K562 (cell line): Measurements from ENCODE around the gene SPIB. TPM values are rescaled to one million over a fixed set of nuclear protein-coding genes. Genes with fewer than 3 reads are reported as not detected.
A peak's percentile ranks its signal among the peaks of the same experiment; 100 is the strongest.

ENCODE experiments used
- ATAC-seq: fragments of 200-7000 bp; cut with Tn5 transposase; 3 replicates; pipeline ENCODE4 v1.9.1; 2020; ENCODE audit warnings: moderate library complexity
- BruUV-seq: library from RNA; stranded (reverse); fragments of 400-500 nt; replicated peaks from 2 replicates; lab custom pipeline; 2021; lab: Mats Ljungman, UMichigan
- CTCF ChIA-PET: fragments of 300-600 bp; formaldehyde crosslinking; extraction: SDS; loops from one replicate; lab custom pipeline; 2021; ENCODE audit warnings: low intra/inter-chr PET ratio; lab: Yijun Ruan, JAX
- POLR2A ChIA-PET: fragments of 300-600, 350-650 bp; sonication (Branson Sonifier 250); formaldehyde crosslinking; extraction: SDS; loops from one replicate; lab custom pipeline; 2021; ENCODE audit warnings: antibody characterized with exemption, inconsistent platforms; lab: Yijun Ruan, JAX
- DNase-seq, 4 experiments: peaks; one replicate each; pipeline versions ENCODE4 v3.0.0 to v3.0.0-alpha.2; 2011 to 2018; ENCODE audit warnings: low spot score in 3 of 4, mixed read lengths in 3 of 4; ENCODE audit errors: extremely low read depth in 1 of 4
- FAIRE-seq: peaks from 2 replicates; lab custom pipeline; 2011; peaks lifted over from hg19 to GRCh38; lab: Jason Lieb, UNC
- H2AFZ ChIP-seq: 2 replicates; pipeline ENCODE4 v1.6.0; 2011; ENCODE audit warnings: low read depth, low read length, control low read depth, inconsistent platforms
- H3K27ac ChIP-seq: fragments of 200-600 bp; 3 replicates; pipeline ENCODE4 v1.8.0; 2011; ENCODE audit warnings: low read depth, mild to moderate bottlenecking, control low read depth, inconsistent platforms, low read length, moderate library complexity, mixed read lengths; ENCODE audit errors: extremely low read depth
- H3K27me3 ChIP-seq, 2 experiments: fragments of 300-600 bp in 1 of 2; 2 replicates in 1 of 2; 3 replicates in 1 of 2; pipeline versions ENCODE4 v1.6.0 to v1.8.0; 2011; ENCODE audit warnings: inconsistent platforms in 2 of 2, low read length in 2 of 2, mild to moderate bottlenecking in 1 of 2, mixed read lengths in 1 of 2, moderate library complexity in 1 of 2; ENCODE audit not compliant: control insufficient read depth in 2 of 2, insufficient read depth in 2 of 2
- H3K36me3 ChIP-seq: fragments of 300-600 bp; 3 replicates; pipeline ENCODE4 v1.8.0; 2011; ENCODE audit warnings: mild to moderate bottlenecking, low read length, inconsistent platforms; ENCODE audit not compliant: control insufficient read depth, insufficient read depth
- H3K4me1 ChIP-seq, 2 experiments: fragments of 200-600 bp in 1 of 2; replicated peaks in 1 of 2; 2 replicates in 1 of 2; 3 replicates in 1 of 2; pipeline versions ENCODE4 v1.5.1 to v1.8.0; 2011; ENCODE audit warnings: inconsistent platforms in 2 of 2, low read length in 2 of 2, mild to moderate bottlenecking in 1 of 2, mixed read lengths in 1 of 2, moderate library complexity in 1 of 2; ENCODE audit not compliant: control insufficient read depth in 2 of 2, insufficient read depth in 2 of 2
- H3K4me2 ChIP-seq: 2 replicates; pipeline ENCODE4 v1.6.1; 2011; ENCODE audit warnings: low read length, control low read depth, inconsistent platforms, mixed read lengths; ENCODE audit not compliant: insufficient read depth
- H3K4me3 ChIP-seq: fragments of 200-600 bp; sonication (generic), shearing (Covaris generic); 2 replicates; pipeline ENCODE4 v1.5.1; 2016; ENCODE audit warnings: control low read depth, inconsistent platforms
- H3K79me2 ChIP-seq: fragments of 200-600 bp; 3 replicates; pipeline ENCODE4 v1.8.0; 2011; ENCODE audit warnings: low read length, inconsistent platforms; ENCODE audit not compliant: control insufficient read depth, insufficient read depth
- H3K9ac ChIP-seq, 2 experiments: 2 replicates each; pipeline versions ENCODE4 v1.6.0 to v1.6.1; 2011; ENCODE audit warnings: low read depth in 2 of 2, low read length in 2 of 2, control low read depth in 1 of 2, inconsistent platforms in 1 of 2, mild to moderate bottlenecking in 1 of 2, mixed read lengths in 1 of 2; ENCODE audit not compliant: insufficient read depth in 1 of 2
- H3K9me1 ChIP-seq: one replicate; pipeline ENCODE4 v1.6.0; 2011; ENCODE audit warnings: inconsistent platforms, mild to moderate bottlenecking, low read length, moderate library complexity; ENCODE audit not compliant: control insufficient read depth, insufficient read depth
- H3K9me3 ChIP-seq: replicated peaks from 2 replicates; pipeline ENCODE4 v1.5.1; 2011; ENCODE audit warnings: low read depth, low read length, inconsistent platforms; ENCODE audit not compliant: control insufficient read depth, insufficient read depth
- H4K20me1 ChIP-seq: replicated peaks from 2 replicates; pipeline ENCODE4 v1.6.1; 2011; ENCODE audit warnings: low read length, inconsistent platforms, mixed read lengths; ENCODE audit not compliant: control insufficient read depth, insufficient read depth
- FOXJ2 ChIP-seq: fragments of 200-800 bp; sonication (Bioruptor generic); IDR thresholded peaks from 2 replicates; pipeline ENCODE4 v1.6.1; 2016; ENCODE audit warnings: missing genetic modification characterization, missing compliant biosample characterization
- JUN ChIP-seq, 2 experiments: sonication (generic) in 1 of 2; formaldehyde crosslinking in 1 of 2; IDR thresholded peaks; 2 replicates each; pipeline versions ENCODE4 v1.6.1 to v1.8.0; 2012 to 2022; ENCODE audit warnings: borderline replicate concordance in 2 of 2, mild to moderate bottlenecking in 2 of 2, improper control_type of control experiment in 1 of 2, low read depth in 1 of 2, low read length in 1 of 2, missing genetic modification reagents in 1 of 2
- MBD2 ChIP-seq: sonication (generic); IDR thresholded peaks from 2 replicates; pipeline ENCODE4 v1.6.1; 2016; ENCODE audit warnings: low read depth, borderline replicate concordance
- MEIS2 ChIP-seq: fragments of 450-650 bp; IDR thresholded peaks from 2 replicates; pipeline ENCODE4 v1.6.1; 2014; ENCODE audit warnings: mild to moderate bottlenecking; ENCODE audit not compliant: partially characterized antibody
- MTA2 ChIP-seq: fragments of 450-650 bp; IDR thresholded peaks from 2 replicates; pipeline ENCODE4 v1.6.1; 2016; ENCODE audit warnings: low read depth
- NFRKB ChIP-seq: fragments of 450-650 bp; IDR thresholded peaks from 2 replicates; pipeline ENCODE4 v1.6.1; 2016; ENCODE audit warnings: low read depth
- PHB2 ChIP-seq: fragments of 450-650 bp; IDR thresholded peaks from 2 replicates; pipeline ENCODE4 v1.6.1; 2017; ENCODE audit warnings: low read depth
- SRSF7 ChIP-seq: fragments of 200-400 bp; formaldehyde crosslinking; optimal IDR thresholded peaks from 2 replicates; pipeline ENCODE3; 2017; ENCODE audit warnings: mild to moderate bottlenecking, low read depth, low read length
- TGIF2 ChIP-seq: sonication (generic); formaldehyde crosslinking; IDR thresholded peaks from 2 replicates; pipeline ENCODE4 v1.8.1; 2022; ENCODE audit warnings: mild to moderate bottlenecking, missing genetic modification reagents, moderate library complexity
- ZNF79 ChIP-seq: fragments of 250-450 bp; sonication (Bioruptor Pico); IDR thresholded peaks from 2 replicates; pipeline ENCODE4 v1.4.0; 2020; ENCODE audit warnings: low read depth, mild to moderate bottlenecking, moderate library complexity
- WGBS: fragments of 100-300 bp; shearing (Covaris generic); methylation state at CpG from one replicate; pipeline ENCODE4 v1.1.6; 2016; ENCODE audit warnings: low coverage, mixed read lengths; ENCODE audit not compliant: insufficient coverage; ENCODE audit errors: missing lambda C conversion rate; 5-methylcytosine and 5-hydroxymethylcytosine counted together
- in situ Hi-C: fragments of 300-500 bp; cut with MboI; formaldehyde crosslinking; loops from 4 replicates; pipeline ENCODE4 v1.15.0; 2018; ENCODE audit warnings: inconsistent platforms, mixed read lengths
- intact Hi-C: fragments of 100-400 bp; cut with micrococcal nuclease; formaldehyde crosslinking; loops from 2 replicates; pipeline ENCODE4 v1.14.2; 2022
- polyA plus RNA-seq, 8 experiments: library from polyadenylated mRNA; depleted of rRNA in 4 of 8; stranded (reverse) in 5 of 8; unstranded in 3 of 8; fragments of >200 nt; fragmentation: Nextera tagmentation in 2 of 8; fragmentation: Illumina TruSeq in 1 of 8; extraction: Ambion mirVana in 2 of 8; extraction: Trizol in 1 of 8; gene quantifications; 2 replicates each; pipeline versions ENCODE4 v1.2.1 to v1.2.3, GENCODE V29; 2011 to 2014; ENCODE audit warnings: inconsistent platforms in 1 of 8, missing spikeins in 1 of 8
- total RNA-seq, 7 experiments: library from RNA; depleted of rRNA in 6 of 7; stranded (reverse); fragments of >200 nt in 6 of 7; fragmentation: Illumina TruSeq in 2 of 7; extraction: Trizol in 2 of 7; gene quantifications; 2 replicates each; pipeline versions ENCODE4 v1.2.1 to v1.2.3, GENCODE V29; 2011 to 2021; ENCODE audit warnings: low replicate concordance in 1 of 7
- TF ChIP-seq, protein P1 (sequence below): sonication (generic); formaldehyde crosslinking; IDR thresholded peaks from 2 replicates; pipeline ENCODE4 v1.9.0; 2022; ENCODE audit warnings: mild to moderate bottlenecking, missing genetic modification reagents
- TF ChIP-seq, protein P2 (sequence below): fragments of 250-450 bp; sonication (Bioruptor Pico); IDR thresholded peaks from 2 replicates; pipeline ENCODE4 v1.8.0; 2021; ENCODE audit warnings: moderate library complexity, mild to moderate bottlenecking, inconsistent platforms
- TF ChIP-seq, protein P3 (sequence below): fragments of 450-650 bp; IDR thresholded peaks from one replicate; pipeline ENCODE4 v1.6.1; 2018; ENCODE audit warnings: mild to moderate bottlenecking, moderate library complexity; ENCODE audit not compliant: partially characterized antibody

SPIB gene
- total and polyA plus RNA-seq, 9 of the 15 experiments (the other 6 are each of a cell fraction or from before 2014, with no cell fraction given), result 0.06 to 1.0 (median 0.43) TPM; not detected in 1

DNA sequence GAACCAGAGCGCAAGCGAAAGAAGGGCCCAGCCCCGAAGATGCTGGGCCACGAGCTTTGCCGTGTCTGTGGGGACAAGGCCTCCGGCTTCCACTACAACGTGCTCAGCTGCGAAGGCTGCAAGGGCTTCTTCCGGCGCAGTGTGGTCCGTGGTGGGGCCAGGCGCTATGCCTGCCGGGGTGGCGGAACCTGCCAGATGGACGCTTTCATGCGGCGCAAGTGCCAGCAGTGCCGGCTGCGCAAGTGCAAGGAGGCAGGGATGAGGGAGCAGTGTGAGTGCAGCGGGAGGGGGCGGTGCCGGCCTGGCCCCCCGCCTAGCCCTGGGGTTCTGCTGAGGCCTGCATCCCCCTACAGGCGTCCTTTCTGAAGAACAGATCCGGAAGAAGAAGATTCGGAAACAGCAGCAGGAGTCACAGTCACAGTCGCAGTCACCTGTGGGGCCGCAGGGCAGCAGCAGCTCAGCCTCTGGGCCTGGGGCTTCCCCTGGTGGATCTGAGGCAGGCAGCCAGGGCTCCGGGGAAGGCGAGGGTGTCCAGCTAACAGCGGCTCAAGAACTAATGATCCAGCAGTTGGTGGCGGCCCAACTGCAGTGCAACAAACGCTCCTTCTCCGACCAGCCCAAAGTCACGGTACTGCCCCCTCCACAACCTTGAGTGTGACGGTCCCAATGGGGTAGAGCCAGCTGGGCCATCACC, 40.4 kb upstream of the SPIB start (continued):
- TF ChIP-seq SRSF7 (no peak), NFRKB (no peak)
- TF ChIP-seq, protein P1, sequence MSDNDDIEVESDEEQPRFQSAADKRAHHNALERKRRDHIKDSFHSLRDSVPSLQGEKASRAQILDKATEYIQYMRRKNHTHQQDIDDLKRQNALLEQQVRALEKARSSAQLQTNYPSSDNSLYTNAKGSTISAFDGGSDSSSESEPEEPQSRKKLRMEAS (CRISPR knock-in tag), result peak; percentile 33; the same call in 1 of the 2 replicates

DNA sequence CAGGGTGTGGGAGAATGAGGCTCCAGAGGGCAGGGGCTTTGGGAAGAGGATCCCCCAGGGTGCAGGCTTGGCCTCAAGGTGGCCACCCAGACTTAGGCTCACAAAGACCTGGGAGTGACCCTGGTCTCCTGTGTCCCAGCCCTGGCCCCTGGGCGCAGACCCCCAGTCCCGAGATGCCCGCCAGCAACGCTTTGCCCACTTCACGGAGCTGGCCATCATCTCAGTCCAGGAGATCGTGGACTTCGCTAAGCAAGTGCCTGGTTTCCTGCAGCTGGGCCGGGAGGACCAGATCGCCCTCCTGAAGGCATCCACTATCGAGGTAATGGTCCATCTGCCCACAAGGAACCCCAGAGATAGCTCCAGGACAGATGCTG, 39.9 kb upstream of the SPIB start:
- POLR2A ChIA-PET, result interaction anchor here (0.6 to 0.7 kb wide), 2 partner anchors 41 to 50 kb away, joined by 3 to 4 read pairs; partner anchors contain the start of gene KCNC3
- BruUV-seq, result no TSS peak

More for the DNA sequence above, 39.9 kb upstream of the SPIB start:
- H2AFZ ChIP-seq, result no peak overlapping the region
- intact Hi-C loops (loop anchor here (5.0 kb wide), 1 partner anchor 278 kb away; no protein-coding TSS in a partner anchor), in situ Hi-C loops (no loop called here)
- peak overlapping the region in 1 of 2 experiments; percentile 86; a peak in 2 of 4 replicates for H3K9ac ChIP-seq
- WGBS, result 96% methylated on average over 10 of the region's 10 CpGs
- no peaks in the 10 kb centered on the region for H3K27me3 ChIP-seq
- H3K4me3 ChIP-seq, result no peak overlapping the region
- H4K20me1 ChIP-seq, result peaks cover 2% of the 10 kb centered on the region
- ATAC-seq (no peak), FAIRE-seq (no peak), DNase-seq (no peak)
- H3K4me2 ChIP-seq, result no peak overlapping the region
- H3K79me2 ChIP-seq, result peaks cover 29% of the 10 kb centered on the region
- no peak for TF ChIP-seq MTA2
- no peak for TF ChIP-seq ZNF79 (CRISPR knock-in tag)
- no peak for TF ChIP-seq TGIF2 (CRISPR knock-in tag)
- TF ChIP-seq FOXJ2, result no peak
- TF ChIP-seq MEIS2, result no peak
- TF ChIP-seq JUN (IDR thresholded peaks at IDR 0.05; ENCODE audit: borderline replicate concordance, low read depth, low read length), result no peak
- no peak for TF ChIP-seq JUN (CRISPR knock-in tag; IDR thresholded peaks at IDR 0.05; ENCODE audit: borderline replicate concordance)
- TF ChIP-seq, protein P2, sequence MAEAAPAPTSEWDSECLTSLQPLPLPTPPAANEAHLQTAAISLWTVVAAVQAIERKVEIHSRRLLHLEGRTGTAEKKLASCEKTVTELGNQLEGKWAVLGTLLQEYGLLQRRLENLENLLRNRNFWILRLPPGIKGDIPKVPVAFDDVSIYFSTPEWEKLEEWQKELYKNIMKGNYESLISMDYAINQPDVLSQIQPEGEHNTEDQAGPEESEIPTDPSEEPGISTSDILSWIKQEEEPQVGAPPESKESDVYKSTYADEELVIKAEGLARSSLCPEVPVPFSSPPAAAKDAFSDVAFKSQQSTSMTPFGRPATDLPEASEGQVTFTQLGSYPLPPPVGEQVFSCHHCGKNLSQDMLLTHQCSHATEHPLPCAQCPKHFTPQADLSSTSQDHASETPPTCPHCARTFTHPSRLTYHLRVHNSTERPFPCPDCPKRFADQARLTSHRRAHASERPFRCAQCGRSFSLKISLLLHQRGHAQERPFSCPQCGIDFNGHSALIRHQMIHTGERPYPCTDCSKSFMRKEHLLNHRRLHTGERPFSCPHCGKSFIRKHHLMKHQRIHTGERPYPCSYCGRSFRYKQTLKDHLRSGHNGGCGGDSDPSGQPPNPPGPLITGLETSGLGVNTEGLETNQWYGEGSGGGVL, result no peak
- TF ChIP-seq, protein P3, sequence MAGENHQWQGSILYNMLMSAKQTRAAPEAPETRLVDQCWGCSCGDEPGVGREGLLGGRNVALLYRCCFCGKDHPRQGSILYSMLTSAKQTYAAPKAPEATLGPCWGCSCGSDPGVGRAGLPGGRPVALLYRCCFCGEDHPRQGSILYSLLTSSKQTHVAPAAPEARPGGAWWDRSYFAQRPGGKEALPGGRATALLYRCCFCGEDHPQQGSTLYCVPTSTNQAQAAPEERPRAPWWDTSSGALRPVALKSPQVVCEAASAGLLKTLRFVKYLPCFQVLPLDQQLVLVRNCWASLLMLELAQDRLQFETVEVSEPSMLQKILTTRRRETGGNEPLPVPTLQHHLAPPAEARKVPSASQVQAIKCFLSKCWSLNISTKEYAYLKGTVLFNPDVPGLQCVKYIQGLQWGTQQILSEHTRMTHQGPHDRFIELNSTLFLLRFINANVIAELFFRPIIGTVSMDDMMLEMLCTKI, result no peak
- TF ChIP-seq MBD2, result no peak
- no peak for TF ChIP-seq PHB2
- no peaks in the 10 kb centered on the region for H3K9me3 ChIP-seq
- no peaks in the 10 kb centered on the region for H3K9me1 ChIP-seq
- peaks cover 59% of the 10 kb centered on the region; the same call in 2 of the 3 replicates for H3K36me3 ChIP-seq
- CTCF ChIA-PET, result no interaction called here
- peaks cover 26 to 66% of the 10 kb centered on the region in 2 experiments for H3K4me1 ChIP-seq
- H3K27ac ChIP-seq, result peak overlapping the region; percentile 20; the same call in 1 of the 3 replicates
